ENCODE results near the gene KCNQ2.
A peak's percentile ranks its signal among the peaks of the same experiment; 100 is the strongest.
"Not testable (repeated sequence)": the region's sequence is repeated elsewhere in the genome, so short reads cannot be mapped to it uniquely, and the experiment has no call there.

Gene KCNQ2

DNA sequence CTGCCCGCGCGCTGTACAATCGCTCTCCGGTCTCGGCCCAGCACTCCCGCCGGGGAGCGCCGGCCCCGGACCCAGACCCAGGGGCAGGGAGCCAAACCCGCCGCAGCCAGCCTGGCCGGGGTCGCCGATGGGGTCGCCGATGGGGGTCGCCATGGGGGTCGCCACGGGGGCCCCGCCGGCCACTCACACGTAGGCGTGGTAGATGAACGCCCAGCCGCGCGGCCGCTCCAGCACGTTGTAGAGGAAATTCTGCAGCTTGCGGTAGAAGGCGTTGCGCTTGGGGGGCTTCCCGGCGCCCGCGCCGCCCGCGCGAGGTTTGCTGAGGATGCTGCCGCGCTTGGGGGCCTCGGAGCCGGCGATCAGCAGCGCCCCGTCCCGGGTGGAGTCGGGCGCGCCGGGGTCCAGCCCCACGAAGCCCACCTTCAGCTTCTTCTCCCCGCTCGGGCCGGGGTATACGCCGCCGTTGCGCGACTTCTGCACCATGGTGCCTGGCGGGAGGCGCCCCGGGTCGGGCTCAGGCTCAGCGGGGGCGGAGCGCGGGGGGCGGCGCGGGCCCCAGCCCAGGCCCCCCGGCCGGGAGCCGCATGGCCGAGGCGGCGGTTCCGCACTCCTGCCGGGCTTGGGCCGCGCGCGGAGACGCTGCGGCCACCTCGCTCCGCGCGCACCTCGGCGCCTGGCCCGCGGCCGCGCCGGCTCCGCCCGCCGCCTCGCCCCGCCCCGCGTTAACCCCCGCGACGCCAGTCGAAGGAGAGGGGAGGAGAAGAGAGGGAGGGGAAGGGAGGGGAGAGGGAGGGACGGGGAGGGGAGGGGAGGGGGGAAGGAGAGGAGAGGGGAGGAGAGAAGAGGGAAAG is at the start of gene KCNQ2:
KCNQ2 (minus strand) TSS at position 675 of the 851 bp plus-strand sequence; CDS start at position 483, 192 bp downstream.
- no peak for DNase-seq

DNA sequence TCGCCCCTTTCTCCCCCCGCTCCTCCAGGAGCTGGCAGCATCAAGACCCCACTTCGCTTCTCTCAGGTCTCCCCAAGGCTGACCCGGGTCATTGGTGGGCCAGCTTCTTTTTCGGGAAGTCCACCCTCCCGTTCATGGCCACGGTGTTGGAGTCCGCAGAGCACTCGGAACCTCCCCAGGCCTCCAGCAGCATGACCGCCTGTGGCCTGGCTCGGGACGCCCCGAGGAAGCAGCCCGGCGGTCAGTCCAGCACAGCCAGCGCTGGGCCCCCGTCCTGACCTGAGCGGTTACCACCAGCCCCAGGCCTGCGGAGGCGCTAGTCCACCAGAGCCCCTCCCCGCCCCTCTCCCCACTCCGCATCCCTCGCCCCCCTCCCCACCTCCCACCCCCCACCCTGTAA is 49.1 kb upstream of the KCNQ2 start:
- DNase-seq: no peak

DNA sequence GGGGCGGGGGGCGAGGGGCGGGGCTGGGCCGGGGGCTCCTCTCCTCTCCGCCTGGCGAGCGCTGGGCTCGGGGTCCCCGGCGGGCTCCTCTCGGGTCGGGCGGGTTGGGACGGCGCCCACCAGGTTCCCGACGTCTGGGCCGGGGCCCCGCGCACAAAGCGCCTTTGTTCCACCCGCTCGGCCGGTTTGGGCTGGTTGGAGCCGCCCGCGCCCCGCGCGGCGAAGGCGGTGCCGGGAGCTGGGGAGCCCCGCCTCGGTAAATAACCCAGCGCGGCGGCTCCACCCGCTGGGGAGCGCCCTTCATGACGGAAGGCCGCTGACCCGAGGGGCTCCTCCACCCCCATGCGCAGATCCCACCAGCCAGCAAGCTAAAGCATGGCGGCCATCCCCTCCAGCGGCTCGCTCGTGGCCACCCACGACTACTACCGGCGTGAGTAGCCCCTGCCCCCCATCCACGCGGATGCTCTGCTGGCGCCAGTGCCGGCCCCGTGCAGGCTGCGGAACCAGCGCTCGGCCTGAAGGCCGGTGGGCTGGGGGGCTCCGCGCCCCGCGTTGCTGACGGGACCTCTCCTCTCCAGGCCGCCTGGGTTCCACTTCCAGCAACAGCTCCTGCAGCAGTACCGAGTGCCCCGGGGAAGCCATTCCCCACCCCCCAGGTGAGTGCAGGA is 48.6 kb upstream of the KCNQ2 start:
- peak; percentile 75 for DNase-seq

DNA sequence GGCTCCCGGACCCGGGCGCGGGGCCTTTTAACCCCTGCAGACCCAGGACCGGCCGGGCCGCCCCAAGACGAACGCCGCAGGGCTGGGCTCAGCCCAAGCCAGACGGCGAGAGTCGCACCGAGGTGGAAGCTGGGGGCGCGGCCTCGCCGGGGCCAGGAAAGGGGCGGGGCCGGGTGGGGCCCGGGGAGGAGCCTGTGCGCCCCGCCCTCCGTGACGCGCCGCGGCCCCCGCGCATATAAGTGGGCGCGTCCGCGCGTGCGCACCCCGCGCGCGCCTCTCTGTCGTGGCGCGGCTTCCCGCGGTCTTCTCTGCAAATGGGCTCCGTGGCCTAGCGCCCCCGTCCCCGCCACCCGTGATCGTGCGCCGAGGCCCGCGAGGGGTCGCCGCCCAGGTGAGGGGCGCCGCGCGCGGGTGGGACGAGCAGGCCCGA is 48.1 kb upstream of the KCNQ2 start, which contains the start of gene PPDPF:
PPDPF (plus strand) TSS at position 262 of the 430 bp plus-strand sequence. CDS start 544 bp downstream, outside the sequence.
- peak; percentile 83 for DNase-seq

DNA sequence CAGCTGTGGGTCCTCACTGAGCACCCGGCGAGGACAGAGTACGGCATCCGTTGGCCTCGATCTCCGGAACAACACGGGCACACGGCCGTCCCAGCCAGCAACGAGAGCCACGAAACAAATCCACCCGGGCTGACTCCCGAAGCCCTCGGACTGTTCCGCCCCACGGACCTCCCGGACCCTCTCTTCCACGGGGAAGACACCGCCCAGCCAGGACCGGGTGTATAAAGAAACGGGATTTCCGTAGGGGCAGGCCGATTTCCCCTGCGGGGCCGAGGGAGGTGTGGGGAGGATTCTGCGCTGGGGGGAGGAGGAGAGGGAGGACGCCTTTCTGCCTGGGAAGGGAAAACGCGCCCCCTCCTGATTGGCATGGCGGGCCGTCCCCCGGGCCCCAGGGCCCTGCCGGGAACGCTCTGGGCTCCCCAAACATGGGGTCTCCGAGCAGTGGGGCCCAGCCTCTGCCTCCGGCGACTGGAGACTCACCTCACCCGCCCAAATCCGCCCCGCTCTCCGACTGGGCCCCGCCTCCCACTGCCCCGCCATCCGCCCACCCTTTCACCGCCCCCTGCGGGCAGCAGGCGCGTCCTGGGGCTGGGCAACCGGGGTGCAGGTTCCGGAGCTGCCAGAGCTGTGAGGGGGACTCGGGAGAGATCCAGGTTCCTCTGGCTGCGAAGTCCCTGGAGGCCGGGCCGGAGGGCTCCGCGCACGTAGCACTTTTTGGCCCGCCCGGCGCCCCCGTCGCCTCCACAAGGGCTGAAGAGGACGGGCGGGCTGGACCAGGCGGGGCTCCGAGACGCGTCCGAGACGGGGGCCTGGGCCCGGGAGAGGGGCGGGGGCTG is 47.4 kb upstream of the KCNQ2 start:
- DNase-seq: peak; percentile 53

DNA sequence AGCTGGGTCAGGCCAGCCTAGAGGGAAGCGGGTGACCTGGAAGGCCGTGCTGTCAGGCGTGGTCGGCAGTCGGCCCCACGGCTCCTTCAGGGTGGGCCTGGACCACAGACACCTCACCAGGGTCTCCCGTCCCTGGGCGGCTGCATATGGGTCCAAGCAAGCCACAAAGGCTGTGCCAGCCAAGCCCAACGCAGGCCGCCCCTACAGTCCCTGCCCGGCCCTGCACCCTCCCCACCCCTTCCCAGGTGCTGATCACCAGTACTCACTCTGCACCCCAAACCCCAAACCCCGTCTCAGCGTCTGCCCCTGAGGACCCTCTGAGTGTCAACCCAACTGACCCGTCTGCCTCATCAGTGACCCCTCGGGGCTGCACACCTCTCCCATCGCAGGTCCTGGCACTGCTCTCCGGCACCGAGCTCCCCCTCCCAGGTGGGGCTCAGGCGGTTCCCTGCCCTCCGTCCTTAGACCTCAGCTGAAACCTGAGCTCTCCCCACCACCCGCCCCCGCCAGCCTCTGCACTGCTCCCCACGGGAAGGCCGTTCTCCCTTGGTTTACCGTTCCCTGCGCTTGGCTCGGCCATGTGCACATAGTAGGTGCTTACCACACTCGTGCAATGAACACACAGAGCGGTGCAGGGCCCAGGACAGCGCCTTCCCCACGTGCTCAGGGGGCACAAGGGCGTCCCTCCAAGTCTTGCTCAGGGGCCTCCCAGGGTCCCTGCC is 46.7 kb upstream of the KCNQ2 start:
- no peak for DNase-seq

DNA sequence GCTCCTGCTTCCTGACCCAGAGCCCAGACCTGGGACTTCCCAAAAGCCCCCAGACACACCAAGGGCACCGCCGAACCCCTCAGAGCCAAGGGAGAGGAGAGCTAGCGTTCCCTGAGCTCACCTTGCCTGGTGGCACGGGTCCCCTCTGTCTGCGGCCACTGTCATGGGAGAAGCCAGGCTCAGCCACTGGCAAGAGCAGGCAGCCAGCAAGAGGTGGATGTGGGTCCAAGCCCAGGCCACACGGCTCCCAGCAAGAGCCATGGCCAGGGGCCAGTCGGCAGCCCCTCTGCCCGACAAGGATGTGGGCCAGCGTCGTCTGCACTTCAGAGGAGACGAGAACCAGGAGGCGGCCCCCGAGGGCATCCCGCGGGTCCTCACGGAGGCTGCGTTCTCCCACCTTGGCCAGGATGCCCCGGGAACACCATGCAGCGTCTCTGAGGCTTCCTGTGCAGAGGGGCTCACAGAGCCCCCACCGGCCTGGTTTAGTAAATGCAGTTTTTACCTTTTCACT is 46.0 kb upstream of the KCNQ2 start:
- no peak for DNase-seq

DNA sequence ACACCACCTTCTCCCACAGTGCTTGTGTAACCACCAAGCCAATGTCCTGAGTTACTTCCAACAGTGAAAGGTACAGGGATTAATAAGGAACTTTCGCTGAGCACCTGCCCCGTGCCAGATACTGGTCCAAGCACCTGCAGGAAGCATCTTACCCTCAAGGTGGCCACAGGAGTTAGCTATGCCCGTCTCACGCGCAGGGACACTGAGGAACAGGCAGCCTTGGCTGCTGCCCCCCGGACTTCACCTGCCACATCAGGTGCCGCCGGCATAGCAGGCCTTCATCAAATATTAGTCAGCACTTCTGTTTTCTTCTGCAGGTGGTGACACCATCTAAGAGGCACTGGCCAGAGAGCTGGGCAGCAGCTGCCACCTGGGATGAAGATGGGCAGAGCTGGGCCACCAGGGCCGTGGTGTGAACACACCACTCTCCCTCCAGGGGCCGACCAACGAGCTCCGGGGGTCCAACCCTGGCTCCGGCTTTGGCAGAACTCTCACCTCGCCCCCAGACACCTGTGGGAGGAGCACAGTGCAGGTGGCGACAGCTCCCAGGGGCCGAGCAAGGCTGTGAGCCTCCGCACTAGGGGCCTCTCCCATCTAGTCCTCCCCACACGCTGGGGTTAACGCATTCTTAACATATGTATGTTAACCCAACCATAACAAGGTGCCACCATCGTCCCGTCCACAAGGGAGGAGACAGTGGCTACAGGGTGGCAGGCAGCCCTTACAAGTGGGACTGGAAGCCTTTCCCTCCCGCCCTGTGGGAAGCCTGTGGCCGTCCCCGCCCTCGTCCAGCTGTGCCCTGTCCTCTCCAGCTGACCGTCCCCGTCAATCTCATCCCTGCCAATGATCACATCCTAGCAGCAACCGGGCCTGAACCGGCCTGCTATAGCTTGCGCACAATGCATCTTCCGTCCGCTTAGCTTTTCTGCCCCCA is 45.2 kb upstream of the KCNQ2 start:
- DNase-seq: no peak

DNA sequence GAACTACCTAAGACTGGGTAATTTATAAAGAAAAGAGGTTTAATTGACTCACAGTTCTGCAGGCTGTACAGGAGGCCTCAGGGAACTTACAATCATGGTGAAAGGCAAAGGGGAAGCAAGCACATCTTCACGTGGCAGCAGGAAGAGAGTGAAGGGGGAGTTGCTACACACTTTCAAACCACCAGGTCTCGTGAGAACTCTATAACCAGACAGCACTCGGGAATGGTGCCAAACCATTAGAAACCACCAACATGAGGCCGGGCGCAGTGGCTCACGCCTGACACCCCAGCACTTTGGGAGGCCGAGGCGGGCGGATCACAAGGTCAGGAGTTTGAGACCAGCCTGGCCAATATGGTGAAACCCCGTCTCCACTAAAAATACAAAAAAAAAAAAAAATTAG is 42.1 kb upstream of the KCNQ2 start:
- not testable (repeated sequence) for DNase-seq

DNA sequence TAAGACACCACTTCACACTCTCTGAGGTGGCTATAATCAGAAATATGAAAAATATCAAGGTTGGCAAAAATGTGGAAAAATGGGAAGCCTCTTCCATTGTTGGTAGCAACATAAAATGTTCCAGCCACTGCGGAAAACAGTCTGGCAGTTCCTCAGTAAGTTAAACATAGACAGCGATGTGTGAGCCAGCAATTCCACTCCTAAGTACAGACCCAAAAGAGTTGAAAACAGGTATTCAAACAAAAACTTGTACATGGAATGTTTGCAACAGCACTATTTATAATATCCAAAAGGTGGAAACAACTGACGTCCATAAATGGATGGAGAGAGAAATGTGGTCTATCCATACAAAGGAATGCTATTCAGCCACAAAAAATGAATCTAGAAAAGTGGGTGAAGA is 40.8 kb upstream of the KCNQ2 start:
- DNase-seq: no peak

DNA sequence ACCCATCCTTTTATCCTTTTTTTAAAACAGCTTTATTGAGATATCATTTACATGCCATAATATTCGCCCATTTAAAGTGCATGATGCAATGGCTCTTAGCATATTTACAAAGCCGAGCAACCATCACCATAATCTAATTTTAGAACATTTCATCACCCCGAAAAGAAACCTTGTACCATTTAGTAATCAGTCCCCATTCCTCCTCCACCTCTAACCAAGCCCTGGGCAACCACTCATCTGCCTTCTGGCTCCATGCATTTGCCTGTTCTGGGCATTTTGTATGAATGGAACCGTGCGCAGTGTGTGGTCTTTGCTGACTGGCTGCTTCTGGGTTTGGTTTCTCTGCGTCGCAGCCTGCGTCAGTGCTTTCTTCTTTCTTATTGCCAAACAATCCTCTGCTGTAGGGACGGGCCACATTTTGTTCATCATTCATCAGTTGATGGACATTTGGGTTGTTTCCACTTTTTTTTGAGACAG is 36.7 kb upstream of the KCNQ2 start:
- DNase-seq: no peak

DNA sequence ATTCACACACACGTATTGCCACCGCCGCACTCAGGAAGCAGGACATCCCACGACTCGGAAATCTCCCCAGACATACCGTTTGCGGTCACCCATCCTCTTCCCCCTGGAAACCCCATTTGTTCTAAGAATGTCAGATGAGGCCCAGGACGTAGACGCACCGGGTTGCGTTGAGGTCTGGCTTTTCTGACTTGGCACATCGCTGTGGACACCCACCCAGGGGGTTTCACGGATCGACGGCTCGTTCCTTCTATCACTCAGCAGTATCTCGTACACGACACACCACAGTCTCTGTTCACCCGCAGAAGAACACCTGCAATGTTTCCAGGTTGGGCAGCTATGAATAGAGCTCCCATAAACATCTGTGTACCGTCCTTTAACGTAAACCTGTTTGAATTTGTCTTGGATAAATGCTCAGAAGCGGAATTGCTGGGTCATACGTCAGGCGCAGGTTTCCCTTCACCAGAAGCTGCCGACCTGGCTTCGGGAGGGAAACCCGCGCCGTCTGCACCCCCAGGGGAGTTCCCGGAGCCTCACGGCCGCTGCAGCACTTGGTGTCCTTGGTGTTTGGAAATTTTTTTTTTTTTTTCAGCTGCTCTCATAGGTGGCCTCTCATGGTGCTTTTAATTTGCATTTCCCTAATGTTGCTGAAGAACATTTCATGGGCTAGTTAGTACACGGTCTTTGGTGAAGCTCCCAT is 35.8 kb upstream of the KCNQ2 start:
- DNase-seq: no peak

DNA sequence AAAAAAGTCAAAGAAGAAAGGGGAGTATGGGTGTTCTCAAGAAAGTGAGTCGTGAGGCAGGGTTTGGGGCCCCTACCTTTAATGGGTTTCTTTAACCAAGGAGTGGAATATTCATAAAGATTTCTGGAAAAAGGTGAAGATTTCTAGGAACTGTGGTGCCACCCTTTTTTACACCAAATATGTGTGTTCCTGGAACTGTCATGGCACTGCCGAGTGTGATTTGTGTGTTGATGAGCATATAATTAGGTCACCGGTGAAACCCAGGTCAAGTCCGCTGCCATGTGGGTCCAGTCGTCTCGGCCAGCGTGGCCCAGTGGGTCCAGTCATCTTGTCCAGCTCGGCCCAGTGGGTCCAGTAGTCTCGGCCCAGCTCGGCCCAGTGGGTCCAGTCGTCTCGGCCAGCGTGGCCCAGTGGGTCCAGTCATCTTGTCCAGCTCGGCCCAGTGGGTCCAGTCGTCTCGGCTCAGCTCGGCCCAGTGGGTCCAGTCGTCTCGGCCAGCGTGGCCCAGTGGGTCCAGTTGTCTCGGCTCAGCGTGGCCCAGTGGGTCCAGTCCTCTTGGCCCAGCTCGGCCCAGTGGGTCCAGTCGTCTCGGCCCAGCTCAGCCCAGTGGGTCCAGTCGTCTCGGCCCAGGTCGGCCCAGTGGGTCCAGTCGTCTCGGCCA is 34.8 kb upstream of the KCNQ2 start:
- DNase-seq: no peak

DNA sequence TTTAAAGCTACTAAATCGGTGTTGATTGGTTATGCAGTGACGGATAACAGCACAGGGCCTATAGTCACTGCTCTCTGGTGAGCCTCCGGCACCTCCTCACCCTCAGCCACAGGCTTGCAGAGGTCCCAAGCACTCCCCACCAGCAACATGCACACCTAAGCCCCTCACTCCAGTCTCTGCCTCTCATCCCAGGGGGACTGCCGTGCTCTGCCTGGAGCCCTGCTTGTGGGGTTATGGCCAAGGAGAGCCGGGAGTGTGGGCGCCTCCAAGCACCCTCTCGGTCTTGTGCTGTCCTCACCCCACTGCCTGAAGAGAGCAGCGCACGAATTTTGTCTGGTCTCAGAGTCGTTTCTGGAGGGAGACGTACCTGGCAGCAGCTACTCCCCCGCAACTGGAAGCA is 33.3 kb upstream of the KCNQ2 start:
- no peak for DNase-seq

DNA sequence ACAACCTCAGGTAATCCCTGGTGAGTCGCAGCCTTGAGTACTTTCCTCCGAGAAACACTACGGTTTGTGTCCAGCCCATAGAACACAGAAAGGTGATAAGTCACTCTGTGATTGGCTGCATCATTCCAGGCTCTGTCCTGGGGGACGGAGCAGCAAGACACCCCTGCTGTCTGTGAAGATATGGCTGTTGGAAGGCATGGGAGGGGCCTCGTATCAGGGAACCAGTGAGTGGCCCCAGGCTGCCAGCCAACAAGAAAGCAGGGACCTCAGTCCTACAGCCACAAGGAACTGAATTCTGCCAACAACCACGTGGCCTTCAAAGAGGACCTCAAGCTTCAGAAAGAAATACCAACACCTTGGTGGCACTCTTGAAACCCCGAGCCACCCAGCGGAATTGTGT is 32.8 kb upstream of the KCNQ2 start:
- no peak for DNase-seq

DNA sequence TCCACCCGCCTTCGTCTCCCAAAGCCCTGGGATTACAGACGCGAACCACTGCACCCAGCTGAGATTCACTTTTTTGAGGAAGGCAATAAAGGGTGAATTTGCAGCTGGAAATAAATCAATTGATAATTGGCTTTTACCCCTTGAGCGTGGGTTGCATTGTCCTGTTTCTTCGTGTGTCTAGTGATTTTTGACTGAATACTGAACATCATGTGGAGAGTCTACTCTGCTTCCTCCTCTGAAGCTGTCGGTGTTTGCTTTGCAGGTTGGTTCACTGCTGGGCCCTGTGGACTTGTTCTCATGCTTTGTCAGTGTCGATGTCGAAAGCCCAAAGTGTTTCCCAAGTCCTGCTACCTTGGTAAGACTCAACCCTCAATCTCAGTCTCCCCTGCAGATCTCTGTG is 32.2 kb upstream of the KCNQ2 start:
- DNase-seq: no peak

DNA sequence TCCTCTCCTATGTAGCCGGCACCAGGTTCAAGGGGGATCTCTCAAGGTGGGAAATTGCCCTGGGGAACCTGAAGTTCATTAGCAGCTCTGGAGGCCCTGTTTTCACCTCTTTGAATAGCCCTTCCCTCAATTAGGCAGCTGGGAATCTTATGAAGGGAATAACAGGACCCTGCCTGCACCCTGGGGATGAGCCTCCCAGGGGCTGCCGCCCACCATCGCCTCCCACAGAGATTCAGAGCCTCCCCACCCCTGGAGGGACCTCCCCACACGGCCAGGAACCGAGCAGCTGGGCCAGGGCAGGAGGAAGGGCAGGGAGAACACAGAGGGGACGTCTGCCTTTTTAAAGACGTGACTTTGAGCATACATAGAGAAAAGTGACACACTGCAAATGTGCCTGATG is 31.1 kb upstream of the KCNQ2 start:
- no peak for DNase-seq

DNA sequence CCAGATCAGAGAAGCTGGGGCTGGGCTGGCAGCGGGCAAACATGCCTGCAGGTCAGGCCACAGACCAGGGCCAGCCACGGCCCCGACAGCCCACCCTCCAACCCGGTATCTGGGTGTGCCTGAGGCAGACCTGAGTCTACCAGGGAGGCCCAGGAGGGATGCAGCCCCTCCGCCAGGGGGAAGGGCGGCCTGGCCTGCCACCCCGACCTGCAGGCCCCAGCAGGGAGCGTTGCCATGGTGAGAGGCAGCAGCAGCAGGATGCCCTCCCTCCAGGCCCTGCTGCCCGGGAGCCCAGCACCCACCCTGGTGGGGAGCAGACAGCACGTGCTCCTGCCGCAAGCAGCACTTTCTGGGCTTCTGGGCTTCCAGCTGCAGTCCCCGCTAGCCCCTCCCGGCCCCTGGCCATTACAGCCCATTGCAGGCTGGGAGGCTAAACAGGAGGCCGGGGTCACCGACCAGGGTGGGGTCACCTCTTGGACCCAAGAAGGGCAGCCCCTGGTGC is 30.3 kb upstream of the KCNQ2 start:
- no peak for DNase-seq

DNA sequence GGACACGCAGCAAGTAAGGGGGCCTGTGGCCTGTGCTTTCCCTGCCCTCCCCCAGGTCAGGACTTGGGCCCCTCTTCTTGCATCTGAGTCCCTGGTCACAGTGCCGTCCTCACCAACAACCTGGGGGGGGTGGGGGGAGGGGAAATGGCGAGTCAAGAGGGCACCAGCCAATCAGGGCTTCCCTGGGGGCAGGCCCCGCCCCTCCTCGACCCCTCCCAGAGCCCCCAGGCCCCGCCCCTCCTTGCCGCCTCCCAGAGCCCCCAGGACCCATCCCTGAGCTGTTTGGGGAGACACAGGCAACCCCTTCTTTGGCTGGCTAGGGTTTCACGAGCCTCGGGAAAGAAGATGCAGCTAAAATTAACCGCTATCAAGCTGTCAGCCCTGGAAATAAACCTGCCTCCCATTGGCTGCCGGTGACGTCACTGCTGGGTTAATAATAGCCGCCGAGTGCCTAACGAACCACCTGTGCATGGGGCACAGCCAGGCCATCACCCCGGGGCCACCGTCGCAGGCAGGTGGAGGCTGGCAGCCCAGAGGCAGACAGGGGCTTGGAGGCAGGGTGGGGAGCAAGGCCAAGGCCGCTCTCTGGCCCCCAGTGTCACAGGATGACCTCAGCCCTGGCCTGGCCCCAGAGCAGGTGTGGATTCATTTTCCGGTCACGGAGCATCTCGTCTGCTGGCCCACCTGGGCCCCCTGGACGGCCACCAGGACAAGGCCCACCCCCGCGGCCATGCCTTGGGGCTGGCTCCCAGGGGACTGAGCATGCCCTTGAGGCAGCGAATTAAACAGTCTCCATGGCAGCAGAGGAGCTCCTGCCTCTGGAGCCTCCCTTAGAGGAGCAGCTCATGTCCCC is 29.6 kb upstream of the KCNQ2 start:
- DNase-seq: no peak
